ENCODE data around the gene DGUOK.
A peak's percentile ranks its signal among the peaks of the same experiment; 100 is the strongest.
"Not testable (repeated sequence)": the region's sequence is repeated elsewhere in the genome, so short reads cannot be mapped to it uniquely, and the experiment has no call there.

The DGUOK gene

GRCh38 chr2:73899801-73900336 is 26.8 kb upstream of the DGUOK start:
- no peak for DNase-seq (ENCODE audit: low read depth, low spot score)

GRCh38 chr2:73901143-73901542 is 25.5 kb upstream of the DGUOK start:
- DNase-seq (ENCODE audit: low read depth, low spot score), result no peak

- DNase-seq (ENCODE audit: low read depth, low spot score), result no peak
Measured at GRCh38 chr2:73902284-73902683, 24.4 kb upstream of the DGUOK start.

DNA sequence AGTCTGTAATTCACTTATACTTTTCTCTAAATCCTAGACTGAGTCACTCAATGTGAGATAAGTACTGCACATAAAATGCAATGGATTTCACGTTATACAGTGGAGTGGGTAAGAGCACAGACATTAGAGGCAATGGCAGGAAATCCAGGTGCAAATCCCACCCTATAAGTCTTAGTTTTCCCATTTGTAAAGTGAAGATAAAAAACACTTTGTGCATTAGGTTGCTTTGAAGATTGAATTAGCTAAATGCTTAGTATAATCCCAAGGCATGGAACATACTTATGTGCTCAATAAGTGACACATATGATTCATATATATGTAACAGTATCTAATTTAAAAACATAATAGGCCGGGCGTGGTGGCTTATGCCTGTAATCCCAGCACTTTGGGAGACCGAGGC is 23.4 kb upstream of the DGUOK start:
- DNase-seq (ENCODE audit: low read depth, low spot score), result no peak

GRCh38 chr2:73903949-73904613 is 22.6 kb upstream of the DGUOK start:
- not testable (repeated sequence) for DNase-seq (ENCODE audit: low read depth, low spot score)

DNA sequence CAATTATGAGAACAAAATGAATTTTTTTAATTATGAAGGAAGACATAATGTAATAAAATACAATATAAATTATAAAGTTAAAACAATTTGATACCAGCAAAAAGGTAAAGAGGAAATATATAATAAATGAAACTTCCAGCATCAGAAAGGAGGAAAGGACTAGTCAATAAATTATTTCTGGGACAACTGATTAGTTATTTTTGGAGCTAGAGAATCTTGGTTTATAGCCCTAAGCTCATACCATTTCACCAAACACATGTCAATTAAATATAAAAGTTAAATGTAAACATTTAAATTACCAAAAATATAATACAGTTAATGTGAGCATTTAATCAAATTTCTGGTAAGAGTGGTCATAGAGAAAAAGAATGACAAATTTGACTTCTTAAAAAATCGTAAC is 21.7 kb upstream of the DGUOK start:
- no peak for DNase-seq (ENCODE audit: low read depth, low spot score)

DNA sequence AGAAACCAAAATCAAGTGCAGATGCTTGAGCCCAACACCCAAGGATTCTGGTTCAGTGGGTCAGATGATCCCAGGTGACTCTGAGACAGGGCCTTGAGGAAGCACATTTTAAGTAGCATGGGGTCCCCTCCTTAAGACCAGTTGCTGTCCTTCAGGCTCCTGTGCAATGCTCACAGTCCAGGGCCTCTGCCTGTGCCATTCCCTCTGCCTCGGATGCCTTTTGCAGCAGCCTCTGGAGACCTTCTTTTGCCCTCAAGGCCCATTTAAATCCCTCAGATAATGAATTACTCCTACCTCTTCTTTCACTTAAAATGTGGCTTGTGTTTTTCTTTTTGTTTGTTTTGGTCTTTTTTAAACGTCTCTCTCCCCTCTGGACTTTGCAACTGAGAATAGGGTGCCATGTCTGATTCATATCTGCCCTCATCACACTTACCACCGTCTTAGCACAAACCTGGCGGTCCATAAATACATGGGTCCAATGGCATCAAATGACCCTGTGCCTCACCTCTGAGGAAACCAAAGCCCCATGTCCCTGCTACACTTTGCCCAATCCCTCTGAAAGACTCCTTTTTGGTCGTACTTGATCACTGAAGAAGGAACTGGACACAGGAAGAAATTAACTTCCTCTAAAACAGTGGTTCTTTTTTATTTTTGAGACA is 19.7 kb upstream of the DGUOK start:
- DNase-seq (ENCODE audit: low read depth, low spot score), result no peak

GRCh38 chr2:73907840-73908452 is 18.7 kb upstream of the DGUOK start:
- DNase-seq (ENCODE audit: low read depth, low spot score), result peak; percentile 85

DNA sequence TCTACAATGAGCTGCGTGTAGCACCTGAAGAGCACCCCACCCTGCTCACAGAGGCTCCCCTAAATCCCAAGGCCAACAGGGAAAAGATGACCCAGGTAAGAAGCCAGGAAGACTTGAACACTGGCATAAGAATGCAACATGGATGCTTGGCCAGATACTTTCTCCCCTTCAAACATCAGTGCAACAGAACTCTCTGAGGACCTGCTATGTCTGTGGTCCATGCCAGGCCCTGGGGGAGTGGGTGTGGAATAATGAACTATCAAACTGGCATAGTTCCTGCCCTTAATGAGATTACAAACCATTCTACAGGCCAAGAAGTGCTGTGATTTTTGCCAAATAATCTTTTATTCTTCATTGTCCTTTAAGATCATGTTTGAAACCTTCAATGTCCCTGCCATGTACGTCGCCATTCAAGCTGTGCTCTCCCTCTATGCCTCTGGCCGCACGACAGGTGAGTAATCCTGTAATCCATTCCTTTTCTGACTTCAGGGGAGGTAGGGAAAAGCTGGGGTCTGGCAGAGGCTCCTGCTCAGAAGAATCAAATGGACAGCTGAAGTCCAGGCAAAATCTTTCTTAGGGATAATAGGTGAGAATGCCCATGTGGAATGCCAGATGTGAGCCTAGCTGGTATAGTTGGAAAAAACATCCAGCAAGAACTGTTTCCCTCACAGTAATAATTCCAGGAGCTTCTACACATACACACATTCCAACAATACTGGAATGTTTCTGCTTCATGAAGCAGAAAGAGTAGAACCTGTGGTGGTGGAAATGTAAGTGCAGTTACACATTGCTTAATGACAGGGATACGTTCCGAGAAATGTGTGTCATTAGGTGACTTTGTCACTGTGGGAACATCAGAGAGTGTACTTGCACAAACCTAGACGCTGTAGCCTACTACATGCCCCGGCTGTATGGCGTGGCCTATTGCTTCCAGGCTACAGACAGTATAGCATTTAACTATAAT is 17.7 kb upstream of the DGUOK start:
- DNase-seq (ENCODE audit: low read depth, low spot score), result no peak

GRCh38 chr2:73910873-73911547 is 15.7 kb upstream of the DGUOK start:
- DNase-seq (ENCODE audit: low read depth, low spot score), result no peak

GRCh38 chr2:73911548-73912208 is 15.0 kb upstream of the DGUOK start:
- no peak for DNase-seq (ENCODE audit: low read depth, low spot score)

- DNase-seq (ENCODE audit: low read depth, low spot score), result no peak
Measured at GRCh38 chr2:73913414-73914054, 13.1 kb upstream of the DGUOK start.

DNA sequence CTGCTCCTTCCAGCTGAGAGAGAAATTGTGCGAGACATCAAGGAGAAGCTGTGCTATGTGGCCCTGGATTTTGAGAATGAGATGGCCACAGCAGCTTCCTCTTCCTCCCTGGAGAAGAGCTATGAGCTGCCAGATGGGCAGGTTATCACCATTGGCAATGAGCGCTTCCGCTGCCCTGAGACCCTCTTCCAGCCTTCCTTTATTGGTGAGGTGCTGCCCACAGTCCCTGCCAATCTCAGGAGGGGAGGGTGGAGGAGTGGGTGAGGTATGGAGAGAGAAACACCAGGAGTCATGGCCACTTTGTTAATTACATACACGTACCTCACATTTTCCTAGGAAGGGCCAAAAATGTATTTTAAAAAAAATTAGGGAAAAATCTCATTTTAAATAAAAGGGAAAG is 12.0 kb upstream of the DGUOK start:
- no peak for DNase-seq (ENCODE audit: low read depth, low spot score)

DNA sequence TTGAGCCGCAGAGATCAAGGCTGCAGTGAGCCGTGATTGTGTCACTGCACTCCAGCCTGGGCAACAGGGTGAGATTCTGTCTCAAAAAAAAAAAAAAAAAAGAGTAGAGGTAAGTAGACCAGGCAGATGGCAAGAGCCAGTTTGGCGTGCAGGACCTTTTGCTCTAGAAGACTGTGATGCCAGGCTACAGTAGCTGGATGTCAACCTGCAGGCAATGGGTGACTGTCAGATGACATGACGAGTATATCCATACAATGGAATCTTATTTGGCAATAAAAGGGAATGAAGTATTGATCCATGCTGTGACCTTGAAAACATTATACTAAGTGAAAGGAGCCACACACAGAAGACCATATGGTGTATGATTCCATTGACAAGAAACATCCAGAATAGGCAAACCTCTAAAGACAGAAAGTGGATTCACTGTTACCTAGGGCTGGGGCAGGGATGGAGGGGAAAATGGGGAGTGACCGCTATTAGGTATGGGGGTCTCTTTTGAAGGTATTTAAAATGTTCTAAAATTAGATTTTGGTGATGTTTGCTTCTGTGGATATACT is 11.2 kb upstream of the DGUOK start:
- DNase-seq (ENCODE audit: low read depth, low spot score), result no peak

DNA sequence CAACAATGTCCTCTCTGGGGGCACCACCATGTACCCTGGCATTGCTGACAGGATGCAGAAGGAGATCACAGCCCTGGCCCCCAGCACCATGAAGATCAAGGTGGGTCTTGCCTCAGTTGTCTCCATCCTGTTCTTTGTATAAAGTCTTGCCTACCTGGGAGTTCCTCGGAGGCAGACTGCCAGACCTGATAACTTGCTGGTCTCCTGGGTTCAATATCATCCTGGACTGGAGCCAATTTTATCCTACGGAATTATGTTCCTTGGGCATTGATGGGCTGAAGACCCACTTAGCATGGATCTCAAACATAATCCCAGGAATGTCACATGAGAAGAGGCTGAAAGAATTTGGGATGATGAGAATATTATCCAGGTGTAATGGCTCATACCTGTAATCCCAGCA is 10.0 kb upstream of the DGUOK start:
- DNase-seq (ENCODE audit: low read depth, low spot score), result no peak

DNA sequence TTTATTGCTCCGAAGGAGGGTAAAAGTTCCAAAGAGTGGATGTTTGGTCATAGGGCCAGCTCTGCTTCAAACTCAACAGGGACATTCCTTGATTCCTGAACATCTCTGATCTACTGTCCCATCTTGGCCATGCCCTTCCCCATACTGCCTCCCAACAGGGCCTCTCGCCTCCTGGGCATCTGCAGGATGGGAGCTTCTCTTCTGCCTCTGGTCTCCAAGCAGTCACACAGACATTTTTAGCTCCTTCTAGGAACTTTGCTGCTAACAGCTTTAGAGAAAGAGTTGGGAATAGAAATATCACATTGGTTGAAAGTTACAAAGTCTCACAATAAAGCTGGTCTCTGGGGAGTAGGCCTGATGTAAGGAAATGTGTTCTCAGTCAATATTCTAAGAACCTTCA is 9.4 kb upstream of the DGUOK start:
- no peak for DNase-seq (ENCODE audit: low read depth, low spot score)

DNA sequence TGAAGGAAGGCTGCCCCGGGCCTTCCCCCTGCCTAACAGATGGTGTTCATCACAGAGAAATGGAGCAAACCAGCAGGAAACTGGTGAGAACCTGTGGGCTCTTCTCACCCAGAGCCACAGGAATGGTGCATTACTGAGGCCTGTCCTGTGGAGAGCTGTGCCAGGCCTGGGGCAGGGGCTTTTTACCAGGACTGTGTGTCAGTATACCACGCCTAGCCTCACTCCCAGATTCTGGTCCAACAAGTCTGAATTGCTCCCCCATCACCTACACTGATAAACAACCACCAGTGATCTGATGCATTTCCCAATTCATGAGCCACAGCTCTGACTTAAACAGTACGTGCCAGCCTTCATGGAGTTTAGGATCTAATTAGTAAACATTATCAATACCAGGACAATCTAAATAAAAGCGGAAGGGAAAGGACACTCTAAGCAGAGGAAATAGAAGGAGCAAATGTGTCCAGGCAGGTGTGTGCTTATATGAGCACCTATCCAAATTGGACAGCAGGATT is 8.9 kb upstream of the DGUOK start:
- no peak for DNase-seq (ENCODE audit: low read depth, low spot score)

DNA sequence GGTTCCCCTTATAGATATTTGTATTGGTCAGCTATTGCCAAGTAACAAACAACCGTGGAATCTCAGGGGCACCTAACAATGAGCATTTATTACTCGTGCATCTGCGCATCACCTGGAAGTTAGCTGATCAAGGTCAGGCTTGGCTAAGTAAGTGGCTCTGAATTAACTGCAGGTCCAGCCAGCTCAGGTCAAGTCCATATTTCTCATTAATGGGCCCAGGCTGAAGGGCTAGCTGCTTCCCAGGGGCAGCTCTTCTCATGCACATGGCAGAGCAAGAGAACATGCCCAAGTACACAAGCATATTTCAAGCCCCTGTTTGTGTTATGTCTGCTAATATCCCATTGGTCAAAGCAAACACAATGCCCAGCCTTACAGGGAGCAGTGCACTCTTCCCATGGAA is 7.8 kb upstream of the DGUOK start:
- DNase-seq (ENCODE audit: low read depth, low spot score), result no peak

GRCh38 chr2:73919596-73920228 is 7.0 kb upstream of the DGUOK start:
- no peak for DNase-seq (ENCODE audit: low read depth, low spot score)
